Activated naive CD8-positive, alpha-beta T cell treated with anti-CD3 and anti-CD28 coated beads, Interleukin-2, amount 50 U/mL, for 16 hours (primary cell): Measurements from ENCODE around the gene PRPF38B.
"Not testable (repeated sequence)": the region's sequence is repeated elsewhere in the genome, so short reads cannot be mapped to it uniquely, and the experiment has no call there.

Source experiments
- DNase-seq: peaks from one replicate; pipeline ENCODE4 v3.0.0-alpha.2; 2020; ENCODE audit warnings: low read depth, low spot score

Gene PRPF38B

GRCh38 chr1:108679586-108680213 lies 12.4 kb upstream of the PRPF38B start:
- DNase-seq, result no peak

- DNase-seq, result not testable (repeated sequence)
Observed at GRCh38 chr1:108681701-108682100, 10.4 kb upstream of the PRPF38B start.

- no peak for DNase-seq
Observed at GRCh38 chr1:108685529-108685928, 6.6 kb upstream of the PRPF38B start.

- DNase-seq, result no peak
Observed at GRCh38 chr1:108686614-108687313, 5.3 kb upstream of the PRPF38B start.

- DNase-seq, result no peak
Observed at GRCh38 chr1:108691128-108691941, 775 bp upstream of the PRPF38B start.

- DNase-seq, result peak; percentile 28
Observed at GRCh38 chr1:108692724-108693655, 880 bp downstream of the PRPF38B start.

GRCh38 chr1:108695535-108695934 lies 3.4 kb downstream of the PRPF38B start:
- DNase-seq, result no peak

GRCh38 chr1:108699375-108700332 lies 7.5 kb downstream of the PRPF38B start:
- no peak for DNase-seq

GRCh38 chr1:108701176-108701849 lies 9.2 kb downstream of the PRPF38B start:
- no peak for DNase-seq

- DNase-seq, result not testable (repeated sequence)
Observed at GRCh38 chr1:108702109-108702508, 10.0 kb downstream of the PRPF38B start.

- DNase-seq, result no peak
Observed at GRCh38 chr1:108703939-108704338, 11.8 kb downstream of the PRPF38B start.

GRCh38 chr1:108704496-108704895 lies 12.4 kb downstream of the PRPF38B start:
- no peak for DNase-seq

- DNase-seq, result no peak
Observed at GRCh38 chr1:108706643-108707042, 14.5 kb downstream of the PRPF38B start.

- DNase-seq, result peak; percentile 21
Observed at GRCh38 chr1:108708691-108709660, 16.9 kb downstream of the PRPF38B start.

GRCh38 chr1:108712606-108713150 lies 20.6 kb downstream of the PRPF38B start, which contains the start of gene FNDC7:
Gene FNDC7 (plus strand): TSS chr1:108712908. CDS start chr1:108712934, 26 bp downstream.
- no peak for DNase-seq

GRCh38 chr1:108715932-108716331 lies 23.8 kb downstream of the PRPF38B start:
- DNase-seq, result no peak

GRCh38 chr1:108716437-108717230 lies 24.5 kb downstream of the PRPF38B start:
- DNase-seq, result no peak
